Endothelial cell of umbilical vein (primary cell): ENCODE results near the gene PARK7.

ENCODE experiments used
- CTCF ChIP-seq, 2 donors: IDR thresholded peaks; 1 replicate in 1 of 2; 2 replicates in 1 of 2; pipeline ENCODE4 v1.5.1; 2011; ENCODE audit warnings: low read length in 2 of 2, mild to moderate bottlenecking in 2 of 2, moderate library complexity in 2 of 2, control low read depth in 1 of 2, inconsistent platforms in 1 of 2, low read depth in 1 of 2; ENCODE audit not compliant: insufficient read depth in 1 of 2; ENCODE audit errors: extremely low read depth in 1 of 2
- EZH2 ChIP-seq: IDR thresholded peaks from 2 replicates; pipeline ENCODE4 v1.6.1; 2012; ENCODE audit warnings: borderline replicate concordance, low read depth, mild to moderate bottlenecking, moderate library complexity, low read length, inconsistent platforms; ENCODE audit not compliant: severe bottlenecking
- MAX ChIP-seq: IDR thresholded peaks from 2 replicates; pipeline ENCODE4 v1.6.1; 2011; ENCODE audit not compliant: insufficient read depth, insufficient read length
- POLR2A ChIP-seq: IDR thresholded peaks from 2 replicates; pipeline ENCODE4 v1.6.1; 2012; ENCODE audit warnings: low read depth, mild to moderate bottlenecking, control low read depth, low read length
- POLR2AphosphoS5 ChIP-seq: IDR thresholded peaks from 2 replicates; pipeline ENCODE4 v1.6.1; 2012; ENCODE audit warnings: low read depth, mild to moderate bottlenecking, control low read depth, low read length, moderate library complexity; ENCODE audit not compliant: insufficient read depth

DNA sequence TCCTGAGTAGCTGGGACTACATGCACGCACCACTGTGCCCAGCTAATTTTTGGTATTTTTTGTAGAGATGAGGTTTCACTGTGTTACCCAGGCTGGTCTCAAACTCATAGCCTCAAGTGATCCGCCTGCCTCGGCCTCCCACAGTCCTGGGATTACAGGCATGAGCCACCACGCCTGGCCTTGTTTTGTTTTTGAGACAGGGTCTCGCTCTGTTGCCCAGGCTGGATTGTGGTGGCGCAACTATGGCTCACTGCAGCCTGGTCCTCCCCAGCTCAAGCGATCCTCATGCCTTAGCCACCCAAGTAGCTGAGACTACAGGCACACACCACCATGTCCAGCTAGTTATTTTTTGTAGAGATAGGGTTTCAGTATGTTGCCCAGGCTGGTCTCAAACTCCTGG, 26.0 kb downstream of the PARK7 start:
- no peak for TF ChIP-seq CTCF (IDR thresholded peaks at IDR 0.05; ENCODE audit: extremely low read depth in 1 of 2, insufficient read depth in 1 of 2, low read depth in 1 of 2, low read length in 2 of 2)
- TF ChIP-seq MAX: no peak
- no peak for TF ChIP-seq POLR2A
- no peak for TF ChIP-seq EZH2
- no peak for TF ChIP-seq POLR2AphosphoS5
